GM21825 (cell line): ENCODE measurements around the gene NRF1.

Source experiments
- ATAC-seq: cut with Tn5 transposase; IDR thresholded peaks from one replicate; pipeline ENCODE4 v1.9.1; 2021; ENCODE audit warnings: mild to moderate bottlenecking, moderate library complexity; ENCODE audit not compliant: unreplicated experiment

Gene NRF1

DNA sequence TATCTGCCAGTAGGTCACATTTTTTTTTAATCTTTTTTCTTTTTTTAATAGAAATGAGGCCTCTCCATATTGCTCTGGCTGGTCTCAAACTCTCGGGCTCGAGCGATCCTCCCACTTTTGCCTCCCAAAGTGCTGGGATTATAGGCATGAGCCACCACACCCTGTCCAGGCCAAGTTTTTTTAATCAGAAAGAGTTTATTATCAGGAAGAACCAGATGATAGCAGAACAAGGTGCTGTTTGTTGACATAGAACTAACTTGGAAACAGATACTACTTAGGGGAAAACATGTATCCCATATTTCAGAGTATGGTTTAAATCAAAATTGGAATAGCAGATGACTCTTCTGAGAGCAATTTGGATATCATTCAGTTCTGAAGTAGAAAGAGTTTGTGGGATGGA, 118.6 kb downstream of the NRF1 start:
- ATAC-seq, result no peak

DNA sequence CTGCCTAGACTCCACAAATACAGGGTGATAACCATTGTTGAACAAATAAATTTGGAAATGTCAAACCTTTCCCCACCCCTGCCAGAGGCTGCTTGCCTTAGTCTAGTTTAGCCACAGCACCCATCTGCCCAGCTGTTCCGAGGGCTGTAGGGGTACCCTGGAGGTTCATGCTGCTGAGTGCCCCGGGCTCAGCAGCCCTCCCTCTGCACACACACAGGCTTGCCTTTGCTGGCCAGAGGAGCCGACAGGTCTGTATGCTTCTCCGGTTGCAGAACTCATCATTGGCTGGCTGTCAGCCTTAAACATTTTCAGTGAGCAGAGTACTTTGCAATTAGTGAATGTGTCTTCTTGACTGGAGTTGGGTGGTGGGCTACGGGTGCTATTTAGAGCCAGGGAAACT, 122.9 kb downstream of the NRF1 start:
- ATAC-seq, result no peak

DNA sequence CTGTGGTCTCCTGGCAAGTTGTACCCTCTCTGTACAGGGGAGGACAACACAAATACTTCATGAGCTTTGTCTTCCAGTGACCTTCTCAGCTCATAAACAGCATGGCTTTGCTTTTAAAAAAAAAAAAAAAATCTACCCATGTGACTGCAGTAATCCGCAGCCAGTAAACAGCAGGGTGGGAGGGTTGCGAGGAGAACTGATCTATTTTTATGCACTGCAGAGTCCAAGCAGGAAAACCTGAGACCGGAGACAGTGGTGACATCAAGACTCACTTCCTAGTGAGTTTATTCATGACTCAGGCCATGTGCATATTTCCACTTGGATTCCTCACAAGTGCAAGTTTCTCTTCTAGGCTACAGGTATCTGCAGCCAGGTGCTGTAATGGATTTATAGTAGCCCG, 127.9 kb downstream of the NRF1 start:
- ATAC-seq, result no peak

DNA sequence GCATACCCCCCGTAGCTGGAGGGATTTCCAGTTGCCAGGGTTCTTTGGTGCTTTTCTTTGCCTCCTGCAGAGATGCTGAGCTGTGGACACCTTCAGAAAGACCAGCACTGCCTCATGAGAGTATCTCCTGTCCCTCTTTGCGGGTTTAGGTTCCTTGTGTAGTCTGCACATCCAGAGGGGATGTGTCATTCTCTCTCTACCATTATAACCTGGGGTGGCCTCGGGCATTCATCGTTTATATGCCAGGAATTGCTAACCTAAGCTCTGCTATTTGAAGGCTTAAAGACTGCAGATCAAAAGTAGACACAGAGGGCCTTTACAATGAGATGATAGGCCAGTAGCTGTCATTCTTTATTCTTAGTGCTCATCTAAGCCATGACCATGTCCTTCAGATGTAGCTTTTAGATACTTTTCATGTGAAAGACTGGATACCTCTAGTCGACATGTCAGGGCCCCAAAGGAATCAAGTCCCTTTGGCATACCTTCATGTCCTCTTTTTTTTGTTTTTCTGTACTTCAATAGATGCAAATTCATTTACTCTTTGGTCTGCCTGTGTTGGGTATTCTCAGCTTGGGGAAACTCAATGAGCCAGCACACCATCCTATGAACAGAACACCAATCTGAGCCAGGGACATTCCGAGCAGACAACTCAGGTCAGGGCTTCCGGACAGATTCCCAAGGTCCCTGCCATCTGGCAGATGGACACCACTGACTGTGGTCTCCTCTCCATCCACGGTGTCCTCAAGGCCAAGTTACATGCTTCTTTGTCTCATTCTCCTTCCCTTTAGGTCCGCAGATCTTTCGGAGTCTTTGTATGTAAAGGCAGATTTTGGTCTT, 129.3 kb downstream of the NRF1 start:
- ATAC-seq, result no peak

DNA sequence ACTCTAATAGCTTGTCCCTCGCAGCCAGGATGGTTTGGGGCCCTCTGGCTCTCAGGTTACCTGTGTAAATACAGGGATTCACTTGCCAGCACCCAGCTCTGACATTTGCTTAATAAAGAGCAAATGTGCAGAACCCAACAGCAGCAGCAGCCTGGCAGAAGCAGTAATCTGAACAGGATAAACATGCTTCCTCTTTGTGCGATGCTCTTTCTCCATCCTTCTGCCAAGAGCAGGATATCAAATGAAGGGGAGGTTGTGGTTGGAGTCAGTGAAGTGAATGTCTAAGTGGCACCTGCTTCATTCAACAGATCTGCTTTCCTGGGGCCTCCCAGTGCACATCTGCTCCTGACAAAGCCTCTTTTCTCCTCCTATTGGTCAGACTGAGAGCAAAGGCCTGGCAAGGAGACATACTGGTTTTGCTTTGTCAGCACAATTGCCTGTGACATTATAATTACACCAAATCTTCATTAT, 130.3 kb downstream of the NRF1 start:
- ATAC-seq, result no peak

DNA sequence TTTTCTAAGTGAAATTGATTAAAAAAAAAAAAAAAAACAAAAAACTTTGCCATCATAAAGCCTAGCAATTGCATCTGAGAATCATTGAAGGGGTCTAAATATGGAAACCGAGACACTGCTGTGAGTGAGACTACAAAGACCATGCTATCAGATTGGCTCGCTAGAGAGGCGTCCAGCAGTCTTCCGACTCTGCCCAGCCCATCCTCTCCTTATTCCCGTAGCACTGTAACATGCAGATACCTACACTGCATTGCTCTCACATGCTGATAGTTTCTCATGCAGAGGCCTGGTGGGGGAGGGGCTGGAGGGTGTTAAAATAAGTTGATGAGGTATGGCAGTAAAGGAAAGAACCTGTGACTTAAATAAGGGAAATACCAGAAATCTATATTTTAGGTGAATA, 130.7 kb downstream of the NRF1 start:
- no peak for ATAC-seq

DNA sequence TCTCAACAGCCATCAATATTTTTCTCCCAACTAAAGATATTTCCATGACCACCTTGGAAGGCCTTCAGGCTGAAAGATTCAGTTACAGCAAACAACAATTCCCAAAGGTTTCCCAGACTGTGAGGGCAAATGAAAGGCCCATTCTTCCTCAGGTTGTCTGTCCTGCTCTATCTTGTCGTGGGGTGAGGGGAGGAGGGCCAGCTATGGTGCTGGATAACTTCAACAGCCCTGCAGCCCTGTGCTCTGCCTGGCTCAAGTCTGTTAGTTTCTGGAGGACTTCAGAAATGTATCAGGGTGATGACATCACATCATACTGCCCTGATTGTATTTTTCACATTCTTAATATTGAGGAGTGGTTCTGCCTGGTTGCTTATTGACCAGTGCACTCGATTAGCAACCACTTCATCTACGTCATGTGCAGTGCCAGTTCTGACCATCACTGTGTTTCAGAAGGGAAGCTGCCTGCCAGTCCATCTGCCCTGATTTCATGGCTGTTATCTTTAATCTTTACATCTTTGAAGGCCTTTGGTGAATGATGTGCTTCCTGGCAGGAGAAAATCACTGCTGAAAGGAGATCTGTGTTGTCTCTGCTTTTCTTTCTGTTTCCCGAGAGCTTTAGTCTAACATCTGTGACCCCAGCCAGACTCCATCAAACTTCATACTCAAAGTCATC, 135.5 kb downstream of the NRF1 start:
- no peak for ATAC-seq

DNA sequence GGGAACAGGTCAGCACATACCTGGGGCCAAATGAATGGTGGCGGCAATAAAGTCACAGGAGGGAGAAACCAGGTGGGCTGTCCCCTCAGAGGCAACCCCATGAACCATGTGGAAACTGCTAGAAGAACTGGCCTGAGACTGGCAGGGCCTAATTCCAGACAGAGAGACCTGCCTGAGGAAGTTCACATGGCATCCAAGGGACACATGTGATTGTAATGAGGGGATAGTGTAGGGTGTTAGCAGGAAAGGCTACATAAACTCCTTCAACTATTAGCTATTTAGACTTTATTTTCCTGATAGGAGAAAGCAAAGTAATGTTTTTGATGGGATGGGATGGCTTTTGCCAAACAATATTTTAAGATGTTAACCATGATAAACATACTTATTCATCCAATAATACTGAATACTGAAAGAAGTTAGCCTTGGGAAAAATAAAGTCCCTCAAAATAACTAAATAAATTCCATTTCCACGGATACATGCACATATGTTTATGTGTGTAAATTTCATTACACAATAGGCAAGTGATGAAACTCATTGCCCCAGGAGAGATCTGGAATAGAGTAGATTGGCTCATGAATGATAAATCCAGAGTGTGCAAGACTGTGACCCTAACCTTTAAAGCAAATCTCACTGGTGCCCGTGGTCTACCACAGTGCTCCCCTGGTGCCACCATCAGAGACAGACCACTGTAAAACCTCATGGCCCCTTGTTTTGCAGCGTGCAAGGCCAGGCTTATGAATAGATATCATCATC, 137.0 kb downstream of the NRF1 start:
- ATAC-seq, result no peak

DNA sequence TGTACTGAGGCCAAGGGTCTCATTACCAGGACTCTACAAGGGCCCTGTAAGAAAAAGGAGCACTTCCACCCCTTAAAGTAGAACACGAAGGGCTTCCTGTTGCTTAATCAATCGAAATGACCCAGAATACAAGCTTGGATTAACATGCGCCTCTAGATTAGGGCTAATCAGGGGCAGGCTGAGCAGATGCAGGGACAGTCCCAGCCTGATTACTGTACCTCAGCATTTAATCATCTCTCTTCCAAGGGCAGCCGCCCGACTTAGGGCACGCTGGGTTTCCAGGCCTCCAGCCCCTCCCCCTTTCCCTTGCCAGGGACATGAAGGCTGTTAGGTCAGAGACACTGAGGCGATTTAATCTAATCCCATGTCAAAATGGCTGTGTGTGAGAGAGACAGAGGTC, 138.6 kb downstream of the NRF1 start:
- no peak for ATAC-seq

DNA sequence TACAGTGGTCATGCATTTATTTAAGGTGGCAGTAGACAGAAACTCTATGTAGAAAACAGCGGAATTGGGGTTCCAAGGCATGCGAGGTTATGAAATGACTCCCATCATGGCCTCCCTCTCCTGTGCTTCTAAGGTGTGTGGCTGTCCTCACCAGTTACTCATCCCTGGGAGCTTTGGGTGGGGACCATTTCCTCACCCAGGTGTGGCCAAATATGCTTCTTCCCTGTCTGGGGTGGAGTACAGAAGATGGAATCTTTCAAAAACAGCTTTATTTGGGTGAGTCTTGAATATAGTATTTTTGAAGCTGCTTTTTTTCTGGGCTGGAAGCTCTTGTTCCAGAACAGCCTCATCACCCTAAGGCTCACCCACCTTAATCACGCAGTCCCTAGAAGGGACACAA, 139.0 kb downstream of the NRF1 start:
- no peak for ATAC-seq

DNA sequence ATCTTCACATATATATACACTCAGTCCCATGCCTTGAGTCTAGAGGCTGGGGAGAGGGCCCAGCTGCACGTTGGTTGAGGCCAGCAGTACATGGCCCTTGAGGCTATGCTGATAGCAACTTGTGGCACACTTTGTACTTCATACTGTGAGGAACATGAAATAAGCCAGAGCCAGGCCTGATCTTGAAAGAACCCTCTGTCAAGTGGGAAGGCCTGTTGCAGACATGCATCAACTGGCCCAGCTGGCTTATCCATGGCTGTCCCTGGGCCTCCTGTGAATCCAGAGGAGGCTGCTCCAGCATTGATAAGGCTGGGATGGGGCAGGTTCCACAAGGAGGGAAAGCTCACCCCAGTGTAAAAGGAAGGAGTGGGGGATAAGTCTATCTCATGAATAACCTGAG, 140.4 kb downstream of the NRF1 start:
- ATAC-seq, result no peak

DNA sequence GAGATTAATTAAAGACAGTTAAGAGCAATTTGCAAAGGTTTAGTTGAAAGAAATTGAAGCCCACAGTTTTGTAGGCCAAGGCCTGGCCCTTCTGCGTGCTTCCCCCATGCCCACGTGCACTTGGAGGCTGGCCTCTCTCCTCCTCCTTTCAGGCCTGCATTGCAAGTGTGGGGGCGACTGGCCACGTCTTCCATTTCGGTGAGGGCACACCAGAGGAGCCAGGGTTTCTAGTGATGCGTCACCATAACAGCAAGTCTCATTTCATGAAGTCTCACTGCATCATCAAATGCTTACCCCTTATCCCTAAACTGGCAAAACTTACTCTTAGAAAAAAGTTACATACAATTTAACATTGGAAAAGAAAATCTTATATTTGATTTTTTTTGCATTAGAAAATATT, 141.2 kb downstream of the NRF1 start:
- ATAC-seq, result no peak

DNA sequence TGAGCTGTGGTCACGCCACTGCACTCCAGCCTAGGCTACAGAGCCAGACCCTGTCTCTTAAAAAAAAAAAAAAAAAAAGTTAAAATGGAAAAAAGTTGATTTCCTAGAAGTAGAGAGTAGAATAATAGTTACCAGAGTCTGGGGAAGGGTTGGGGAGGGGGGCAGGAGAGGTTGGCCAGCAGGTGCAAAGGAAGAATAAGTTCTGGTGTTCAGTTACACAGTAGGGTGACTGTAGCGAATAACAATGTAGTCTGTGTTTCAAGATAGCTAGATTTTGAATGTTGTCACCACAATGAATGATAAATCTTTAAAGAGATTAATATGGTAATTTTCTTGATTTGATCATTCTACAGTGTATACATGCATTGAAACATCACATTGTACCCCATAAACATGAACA, 142.9 kb downstream of the NRF1 start:
- ATAC-seq, result no peak

DNA sequence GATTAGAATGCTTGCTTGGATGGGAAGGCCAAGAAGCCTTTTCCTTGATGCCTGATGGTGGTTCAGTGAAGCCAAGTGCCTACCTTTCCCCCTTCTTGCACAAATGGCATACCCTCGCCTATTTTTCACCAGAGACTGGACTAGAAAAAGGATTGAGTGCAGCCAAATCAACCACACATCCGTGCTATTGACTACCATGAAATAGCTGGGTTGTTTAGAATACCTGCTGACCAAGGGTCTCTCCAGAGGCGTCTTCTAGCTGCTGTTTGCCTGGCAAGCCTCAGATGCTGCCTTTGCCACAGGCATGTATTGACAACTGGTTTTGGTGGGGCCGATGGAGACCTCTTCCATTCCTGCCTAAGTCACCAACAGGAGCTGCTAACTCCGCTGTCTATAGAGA, 146.5 kb downstream of the NRF1 start:
- no peak for ATAC-seq

DNA sequence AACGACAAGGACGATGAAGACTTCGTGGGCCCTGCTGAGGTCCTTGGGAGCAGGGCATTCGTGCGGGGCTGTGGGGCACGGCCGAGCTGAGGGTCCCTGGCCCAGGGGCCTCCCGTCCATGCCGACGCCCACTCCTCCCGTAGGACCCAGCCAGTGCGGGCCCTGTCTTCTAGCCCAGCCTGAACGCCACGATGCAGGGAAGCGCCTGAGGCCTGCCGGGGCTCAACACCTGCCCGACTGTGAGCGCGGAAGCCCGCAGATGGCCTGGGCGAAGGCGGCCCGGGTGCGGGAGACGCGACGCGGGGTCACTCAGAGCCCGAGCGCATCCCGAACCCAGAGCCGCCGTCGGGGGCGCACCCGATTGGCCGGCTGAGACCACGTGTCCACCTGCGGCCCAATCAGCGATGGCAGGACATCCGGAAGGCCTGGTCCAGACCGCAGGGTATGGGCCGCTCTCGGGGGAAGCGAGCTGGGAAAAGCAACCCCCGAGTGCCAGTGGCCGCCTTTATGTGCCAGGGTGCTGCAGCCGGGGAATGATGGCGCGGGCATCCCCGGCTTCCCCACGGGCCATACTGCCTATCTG, 151.0 kb downstream of the NRF1 start:
- ATAC-seq, result no peak

DNA sequence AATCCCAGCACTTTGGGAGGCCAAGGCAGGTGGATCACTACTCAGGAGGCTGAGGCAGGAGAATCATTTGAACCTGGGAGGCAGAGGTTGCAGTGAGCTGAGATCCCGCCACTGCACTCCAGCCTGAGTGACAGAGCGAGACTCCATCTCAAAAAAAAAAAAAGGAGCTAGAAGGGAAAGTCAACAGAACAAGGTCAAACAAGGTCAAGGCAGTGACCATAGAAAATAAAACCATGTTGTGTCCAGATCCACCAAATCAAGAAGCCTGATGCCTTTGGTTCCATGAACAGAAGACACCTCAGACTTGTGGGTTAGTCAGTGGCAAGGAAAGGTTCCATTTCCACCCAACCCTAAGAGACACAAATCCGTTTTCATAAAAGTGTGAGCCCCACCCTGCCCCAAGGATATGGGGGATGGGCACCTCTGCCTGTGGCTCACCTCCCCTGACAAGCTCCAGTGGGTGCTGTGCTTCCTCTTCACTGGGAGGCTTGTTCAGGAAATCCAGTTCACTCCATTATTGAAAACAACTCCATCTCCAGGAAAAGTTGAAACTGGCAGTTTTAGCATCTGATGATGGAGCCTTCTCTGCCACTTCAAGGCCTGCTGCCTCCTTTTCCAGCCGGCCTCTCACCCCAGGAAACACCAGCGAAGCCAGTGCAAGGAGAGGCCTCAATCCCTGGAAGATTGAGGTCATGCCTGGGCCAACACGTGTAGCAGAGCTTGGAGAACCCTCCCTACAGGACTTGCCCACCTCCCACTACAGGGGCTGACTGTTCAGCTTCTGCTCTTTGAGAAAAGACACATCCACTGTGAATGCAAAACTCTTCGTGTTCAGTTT, 152.9 kb downstream of the NRF1 start:
- ATAC-seq, result no peak

DNA sequence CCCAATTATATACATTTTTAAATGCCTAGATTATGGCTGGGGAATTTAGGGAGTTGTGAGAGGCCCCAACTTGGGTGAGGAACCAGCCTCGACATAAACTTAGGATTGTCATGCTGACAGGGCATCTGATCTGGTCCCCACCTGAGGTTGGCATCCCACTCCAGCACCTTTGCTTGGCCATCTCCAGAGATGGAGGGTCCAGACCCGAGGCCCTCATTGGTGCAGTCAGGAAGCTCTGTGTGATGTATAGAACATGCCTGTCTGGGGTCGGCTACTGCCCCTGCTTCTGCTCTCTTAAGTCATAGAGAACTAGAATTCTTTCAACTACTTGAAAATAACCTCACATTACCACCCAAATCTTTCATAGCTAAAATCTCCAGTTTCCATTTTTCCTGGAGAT, 153.8 kb downstream of the NRF1 start:
- ATAC-seq, result no peak

DNA sequence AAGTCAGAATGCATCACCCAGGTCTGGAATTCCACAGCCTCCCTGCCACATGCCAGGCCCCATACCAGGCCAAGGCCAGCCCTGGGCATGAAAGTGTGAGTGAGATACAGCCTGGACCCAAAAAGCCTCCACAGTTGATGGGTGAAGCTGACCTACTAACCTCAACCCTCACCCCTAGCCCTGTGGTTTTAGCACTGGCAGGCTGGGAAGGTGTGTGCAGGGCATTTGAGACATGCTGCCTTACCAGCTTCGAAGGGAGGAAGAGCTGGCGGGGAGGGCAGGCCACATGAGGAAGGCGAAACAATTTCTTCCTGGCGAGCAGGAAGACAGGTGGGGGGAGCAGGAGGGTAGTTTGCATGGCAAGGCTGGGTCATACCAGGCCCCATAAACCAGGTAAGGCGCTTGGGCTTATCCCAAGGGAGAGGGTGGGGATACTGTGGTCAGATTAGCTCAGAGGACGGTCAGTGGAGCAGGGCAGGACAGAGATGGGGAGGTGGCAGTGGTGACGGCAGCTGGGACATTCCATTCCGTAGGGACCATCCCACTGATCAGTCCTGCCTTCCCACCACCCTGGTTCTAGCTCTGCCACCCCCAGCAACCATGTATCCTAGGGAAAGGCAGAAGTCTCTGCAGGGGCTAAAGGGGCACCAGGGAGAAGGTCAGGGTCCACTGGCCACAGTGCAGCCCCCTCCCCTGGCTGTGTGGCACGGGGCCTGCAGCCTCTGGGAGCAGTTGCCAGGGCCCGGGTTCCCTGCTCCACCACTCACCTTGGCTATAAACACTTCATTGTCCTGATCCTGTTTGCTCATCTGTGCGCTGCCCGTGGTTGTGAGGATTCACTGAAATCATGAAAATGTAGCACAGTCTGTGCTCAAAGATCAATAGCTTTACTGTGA, 155.8 kb downstream of the NRF1 start:
- ATAC-seq, result no peak

DNA sequence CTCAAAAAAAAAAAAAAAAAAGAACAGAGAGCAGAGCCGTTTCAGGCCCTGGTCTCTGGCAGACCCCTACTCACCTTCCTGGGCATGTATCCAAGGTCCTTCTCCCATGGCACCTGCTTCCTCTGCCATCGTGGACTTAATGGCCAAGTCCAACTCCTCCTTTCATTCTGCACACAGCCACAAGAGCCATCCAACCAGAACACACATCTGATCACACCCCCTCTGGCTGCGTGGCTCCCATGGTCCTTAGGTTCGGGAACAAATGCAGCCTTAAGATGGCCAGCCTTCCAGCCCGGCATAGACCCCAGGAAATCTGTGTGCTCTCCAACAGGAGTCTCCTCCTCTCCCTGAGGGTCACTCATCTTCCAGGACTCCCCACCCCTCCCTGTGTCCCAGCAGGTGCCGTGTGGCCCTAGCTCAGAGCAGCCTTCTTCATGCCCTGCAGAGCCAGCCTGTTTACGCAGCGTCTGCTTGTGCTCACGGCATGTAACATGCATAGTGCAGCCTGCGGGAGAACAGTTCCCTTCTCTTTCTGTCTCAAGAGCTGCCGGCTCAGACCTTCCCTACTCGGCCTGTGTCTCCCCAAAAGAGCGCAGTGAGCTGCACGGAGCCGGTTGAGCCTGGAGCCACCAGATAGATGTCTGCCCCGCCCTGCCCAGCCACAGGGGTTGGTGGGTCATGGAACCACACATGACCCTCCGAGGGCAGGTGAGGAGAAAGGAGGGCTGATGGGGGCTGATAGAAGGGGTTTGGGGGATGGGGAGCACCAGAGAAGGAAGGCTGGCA, 157.3 kb downstream of the NRF1 start:
- no peak for ATAC-seq
